NB4 (cell line): ENCODE data around the gene PTPRD.

ENCODE experiments used
- POLR2A ChIP-seq: IDR thresholded peaks from 2 replicates; pipeline ENCODE4 v1.6.1; 2011; ENCODE audit warnings: mild to moderate bottlenecking; ENCODE audit not compliant: insufficient read length; ENCODE audit errors: extremely low read depth
- TF ChIP-seq, protein P1 (sequence below): IDR thresholded peaks from one replicate; pipeline ENCODE4 v1.5.1; 2012; ENCODE audit warnings: low read depth, low read length

DNA sequence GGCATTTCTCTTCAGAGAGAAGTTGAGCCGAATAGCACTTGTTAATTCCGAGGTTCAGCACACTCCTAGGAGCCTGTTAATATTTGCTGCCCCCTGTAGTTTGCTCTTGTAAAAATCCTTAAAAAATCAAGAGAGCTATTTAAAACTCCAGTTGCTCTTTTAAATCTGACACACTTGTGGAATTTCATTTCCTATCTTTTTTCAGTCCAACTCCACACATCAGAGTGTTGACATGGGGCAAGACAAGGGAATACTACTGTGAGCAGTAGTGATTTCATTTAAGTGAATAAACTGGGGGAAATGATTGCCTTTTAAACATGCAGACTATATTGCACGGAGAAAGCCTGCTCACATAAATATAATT lies 1717.0 kb downstream of the PTPRD start:
- TF ChIP-seq, protein P1, sequence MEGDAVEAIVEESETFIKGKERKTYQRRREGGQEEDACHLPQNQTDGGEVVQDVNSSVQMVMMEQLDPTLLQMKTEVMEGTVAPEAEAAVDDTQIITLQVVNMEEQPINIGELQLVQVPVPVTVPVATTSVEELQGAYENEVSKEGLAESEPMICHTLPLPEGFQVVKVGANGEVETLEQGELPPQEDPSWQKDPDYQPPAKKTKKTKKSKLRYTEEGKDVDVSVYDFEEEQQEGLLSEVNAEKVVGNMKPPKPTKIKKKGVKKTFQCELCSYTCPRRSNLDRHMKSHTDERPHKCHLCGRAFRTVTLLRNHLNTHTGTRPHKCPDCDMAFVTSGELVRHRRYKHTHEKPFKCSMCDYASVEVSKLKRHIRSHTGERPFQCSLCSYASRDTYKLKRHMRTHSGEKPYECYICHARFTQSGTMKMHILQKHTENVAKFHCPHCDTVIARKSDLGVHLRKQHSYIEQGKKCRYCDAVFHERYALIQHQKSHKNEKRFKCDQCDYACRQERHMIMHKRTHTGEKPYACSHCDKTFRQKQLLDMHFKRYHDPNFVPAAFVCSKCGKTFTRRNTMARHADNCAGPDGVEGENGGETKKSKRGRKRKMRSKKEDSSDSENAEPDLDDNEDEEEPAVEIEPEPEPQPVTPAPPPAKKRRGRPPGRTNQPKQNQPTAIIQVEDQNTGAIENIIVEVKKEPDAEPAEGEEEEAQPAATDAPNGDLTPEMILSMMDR: peak; percentile 69
- no peak for TF ChIP-seq POLR2A
